GM20431 (cell line): ENCODE data around the gene PTPRN2.
"Not testable (repeated sequence)": the region's sequence is repeated elsewhere in the genome, so short reads cannot be mapped to it uniquely, and the experiment has no call there.

Experiments
- in situ Hi-C: fragments of 300-500 bp; cut with MseI, MboI; formaldehyde crosslinking; loops from one replicate; pipeline ENCODE4 v1.15.0; 2020; ENCODE audit warnings: low sequenced_read_pairs; ENCODE audit not compliant: unreplicated experiment

The PTPRN2 gene

DNA sequence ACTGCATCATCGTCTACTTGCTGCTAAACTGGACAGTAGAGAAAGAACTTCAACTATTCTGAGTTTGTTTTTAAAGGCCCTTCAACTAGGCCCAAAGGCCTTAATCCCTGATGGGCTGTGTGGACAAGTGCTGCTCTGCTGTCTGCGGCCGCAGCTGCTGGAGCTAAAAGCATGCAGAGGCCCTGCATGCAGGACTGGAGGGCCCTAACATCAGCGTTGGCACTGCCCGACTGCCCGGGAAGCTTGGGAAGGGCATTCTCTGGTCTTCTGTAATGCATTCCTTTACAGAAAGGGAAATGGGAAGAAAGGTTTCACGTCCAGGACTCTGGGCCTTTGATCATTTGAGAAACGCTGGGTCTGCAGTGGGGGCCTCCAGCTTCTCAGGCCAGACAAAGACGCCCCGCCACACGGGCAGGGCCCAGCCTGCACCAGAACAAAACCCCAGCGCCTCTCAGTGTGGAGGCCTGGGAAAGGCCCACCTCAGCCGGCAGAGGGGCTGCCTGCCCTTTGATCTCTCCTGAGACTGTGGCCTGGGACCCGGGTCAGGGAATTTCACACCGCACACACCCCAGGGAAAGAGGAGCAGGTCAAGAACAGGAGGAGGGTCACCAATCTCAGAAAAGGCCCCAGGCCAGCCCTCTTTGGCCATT is 1021.5 kb downstream of the PTPRN2 start:
- in situ Hi-C loops, result no loop called here

DNA sequence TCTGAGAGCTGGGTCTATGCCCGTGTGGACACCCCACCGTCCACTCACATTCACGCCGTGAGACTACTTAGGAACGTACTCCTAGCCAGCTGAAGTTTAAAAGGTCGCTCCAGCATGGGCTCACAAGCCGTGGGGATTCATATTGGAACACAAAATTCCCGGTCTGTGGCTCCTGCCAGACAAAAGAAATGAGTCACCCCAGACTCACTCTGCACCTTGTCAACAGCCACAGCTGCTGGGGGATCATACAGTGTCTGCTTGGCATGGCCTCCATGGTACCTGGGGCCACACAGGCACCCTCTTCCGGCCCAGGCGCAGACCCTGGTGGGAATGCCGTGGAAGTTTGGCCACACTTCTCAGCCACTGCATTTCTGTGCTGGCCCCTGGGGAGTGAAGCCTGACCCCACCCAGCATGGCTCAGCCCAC is 1022.4 kb downstream of the PTPRN2 start:
- in situ Hi-C loops, result no loop called here

DNA sequence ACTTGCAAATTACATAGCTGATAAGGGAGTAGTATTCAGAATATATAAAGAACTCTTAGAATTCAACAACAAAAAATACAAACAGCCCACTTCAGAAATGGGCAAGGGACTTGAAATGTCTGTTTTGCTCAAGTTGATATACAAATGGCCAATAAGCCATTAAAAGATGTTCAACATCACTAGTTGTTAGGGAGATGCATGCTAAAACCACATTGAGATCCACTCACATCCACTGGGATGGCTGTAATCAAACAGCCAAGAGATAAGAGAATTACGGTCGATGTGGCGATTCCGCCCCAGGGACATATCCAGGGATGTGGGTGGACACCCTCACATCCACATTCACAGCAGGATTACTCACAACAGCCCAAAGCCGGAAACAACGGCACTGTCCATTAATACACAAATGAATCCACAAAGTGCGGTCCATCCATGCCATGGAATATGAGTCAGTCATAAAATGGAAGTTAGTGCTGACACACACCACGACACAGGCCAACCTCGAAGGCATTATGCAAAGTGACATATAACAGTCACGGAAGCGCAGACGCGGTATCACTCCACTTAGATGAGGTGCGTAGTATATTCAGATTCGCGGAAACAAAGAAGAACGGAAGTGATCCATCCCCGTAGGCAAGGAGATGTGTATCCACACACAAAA is 1023.0 kb downstream of the PTPRN2 start:
- in situ Hi-C loops, result no loop called here

DNA sequence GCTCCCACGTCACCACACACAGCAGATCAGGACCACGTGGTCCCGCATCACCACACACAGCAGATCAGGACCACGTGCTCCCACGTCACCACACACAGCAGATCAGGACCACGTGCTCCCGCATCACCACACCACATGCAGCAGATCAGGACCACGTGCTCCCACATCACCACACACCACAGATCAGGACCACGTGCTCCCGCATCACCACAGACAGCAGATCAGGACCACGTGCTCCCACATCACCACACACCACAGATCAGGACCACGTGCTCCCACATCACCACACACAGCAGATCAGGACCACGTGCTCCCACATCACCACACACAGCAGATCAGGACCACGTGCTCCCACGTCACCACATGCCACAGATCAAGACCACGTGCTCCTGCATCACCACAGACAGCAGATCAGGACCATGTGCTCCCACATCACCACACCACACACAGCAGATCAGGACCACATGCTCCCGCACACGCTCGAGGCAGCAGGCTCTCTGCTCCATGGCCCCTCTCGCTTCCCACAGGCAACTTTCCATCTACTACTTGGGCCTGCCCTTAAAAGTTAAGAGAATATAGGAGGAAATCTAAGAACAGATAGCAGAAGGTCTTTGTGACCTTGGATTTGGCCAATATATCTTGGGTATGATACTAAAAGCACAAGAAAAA is 1024.0 kb downstream of the PTPRN2 start:
- in situ Hi-C loops, result not testable (repeated sequence)

DNA sequence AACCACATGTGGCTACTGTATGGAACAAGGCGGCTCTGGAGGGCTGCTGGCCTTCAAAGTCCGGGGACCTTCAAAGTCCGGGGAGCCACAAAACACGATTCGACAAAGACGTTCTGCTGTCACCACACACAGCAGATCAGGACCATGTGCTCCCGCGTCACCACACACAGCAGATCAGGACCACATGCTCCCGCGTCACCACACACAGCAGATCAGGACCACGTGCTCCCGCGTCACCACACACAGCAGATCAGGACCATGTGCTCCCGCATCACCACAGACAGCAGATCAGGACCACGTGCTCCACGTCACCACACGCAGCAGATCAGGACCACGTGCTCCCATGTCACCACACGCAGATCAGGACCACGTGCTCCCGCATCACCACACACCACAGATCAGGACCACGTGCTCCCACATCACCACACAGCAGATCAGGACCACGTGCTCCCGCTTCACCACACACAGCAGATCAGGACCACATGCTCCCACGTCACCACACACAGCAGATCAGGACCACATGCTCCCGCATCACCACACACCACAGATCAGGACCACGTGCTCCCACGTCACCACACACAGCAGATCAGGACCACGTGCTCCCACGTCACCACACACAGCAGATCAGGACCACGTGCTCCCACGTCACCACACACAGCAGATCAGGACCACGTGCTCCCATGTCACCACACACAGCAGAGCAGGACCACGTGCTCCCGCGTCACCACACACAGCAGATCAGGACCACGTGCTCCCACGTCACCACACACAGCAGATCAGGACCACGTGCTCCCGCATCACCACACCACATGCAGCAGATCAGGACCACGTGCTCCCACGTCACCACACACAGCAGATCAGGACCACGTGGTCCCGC is 1024.9 kb downstream of the PTPRN2 start:
- in situ Hi-C loops, result not testable (repeated sequence)

DNA sequence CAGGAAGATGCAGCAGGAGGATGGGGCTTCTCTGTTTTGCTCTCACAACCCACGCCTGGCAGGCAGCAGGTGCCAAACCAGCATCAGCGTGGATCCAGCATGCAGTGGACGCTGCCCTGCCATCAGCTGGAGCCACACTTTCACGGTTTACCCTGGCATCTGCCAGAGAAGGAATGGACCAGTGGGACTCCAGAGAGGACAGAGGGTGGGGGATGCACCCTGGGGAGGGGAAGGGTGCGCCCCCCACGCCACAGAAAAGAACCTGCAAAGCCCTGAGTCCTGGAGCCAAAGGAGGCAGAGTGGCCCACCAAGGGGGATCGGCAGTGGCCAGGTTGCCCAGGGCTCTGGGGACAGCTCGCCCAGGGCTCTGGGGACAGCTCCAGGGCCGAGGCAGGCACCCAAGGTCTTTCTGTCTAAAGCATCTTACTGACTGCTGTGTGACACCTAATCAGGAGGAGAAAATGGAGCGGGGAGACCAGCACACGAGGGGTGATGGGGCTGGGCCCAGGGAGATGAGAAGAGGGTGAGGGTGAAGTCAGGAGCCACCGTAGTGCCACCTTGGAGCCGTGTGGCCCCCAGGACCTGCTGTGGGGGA is 1025.7 kb downstream of the PTPRN2 start:
- in situ Hi-C loops, result no loop called here

DNA sequence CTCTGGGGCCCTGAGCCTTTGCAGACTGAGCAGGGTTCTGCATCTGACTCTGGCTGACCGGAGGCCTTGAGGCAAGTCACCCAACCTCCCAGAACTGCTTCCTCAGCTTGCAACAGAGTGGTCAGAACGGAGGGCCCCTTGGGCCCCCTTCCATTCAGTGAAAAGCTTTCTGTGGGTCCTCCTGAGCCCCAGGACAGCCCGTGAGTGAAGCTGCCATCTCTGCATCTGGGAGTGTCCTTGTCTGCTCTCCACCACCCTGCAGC is 1026.2 kb downstream of the PTPRN2 start:
- in situ Hi-C loops, result no loop called here

DNA sequence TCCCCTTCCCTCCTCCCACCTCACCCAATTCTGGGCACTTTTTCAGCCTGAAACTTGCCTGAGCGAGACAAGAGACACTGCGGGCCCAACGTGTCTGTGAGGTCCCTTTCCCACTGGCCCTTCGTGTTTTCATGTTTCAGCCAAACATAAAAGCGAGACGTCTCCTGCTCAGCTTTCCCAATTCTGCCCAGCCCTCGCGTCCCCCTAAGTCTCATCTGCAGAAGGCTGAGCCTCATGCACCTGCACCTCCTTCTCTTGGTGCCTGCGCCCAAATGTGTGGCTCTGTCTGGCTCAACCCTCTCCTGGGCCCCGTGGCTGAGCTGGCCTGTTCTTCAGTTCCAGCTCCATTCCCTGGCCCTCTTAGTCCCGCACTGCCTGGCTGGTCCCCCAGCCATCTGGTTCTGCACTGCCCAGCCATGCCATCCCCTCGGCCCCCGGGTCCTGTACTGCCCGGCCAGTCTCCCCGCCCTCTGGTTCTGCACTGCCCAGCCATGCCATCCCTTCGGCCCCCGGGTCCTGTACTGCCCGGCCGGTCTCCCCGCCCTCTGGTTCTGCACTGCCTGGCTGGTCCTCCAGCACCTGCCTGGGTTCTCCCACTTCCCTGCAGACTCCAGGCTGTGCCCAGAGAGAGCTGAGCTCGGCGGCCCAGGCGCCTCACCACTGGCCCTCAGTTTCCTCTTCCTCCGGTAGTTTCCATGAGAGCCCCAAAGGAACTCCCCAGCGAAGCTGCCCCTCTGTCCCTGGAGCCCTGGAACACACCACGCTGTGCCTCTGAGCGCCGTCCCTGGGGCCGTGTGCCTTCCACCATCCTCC is 1026.7 kb downstream of the PTPRN2 start:
- in situ Hi-C loops, result no loop called here

DNA sequence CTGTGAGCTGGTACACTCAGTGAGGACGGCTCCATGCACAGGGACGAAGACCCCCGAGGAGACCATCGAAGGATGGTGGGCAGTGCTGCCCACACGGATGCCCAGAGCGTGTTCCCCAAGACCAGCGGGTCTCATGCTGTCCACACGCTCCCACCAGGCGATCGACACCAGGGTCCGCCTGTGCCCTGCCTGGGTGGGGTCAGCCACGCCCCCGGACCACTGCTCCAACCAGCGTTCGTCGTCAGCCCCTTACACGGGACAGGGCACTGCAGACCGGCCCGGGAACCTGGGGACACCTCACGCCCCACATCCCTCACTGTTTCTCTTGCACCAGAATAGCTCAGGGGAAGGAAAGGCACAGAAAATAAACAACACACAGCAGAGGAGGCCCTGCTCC is 1027.4 kb downstream of the PTPRN2 start:
- in situ Hi-C loops, result no loop called here

DNA sequence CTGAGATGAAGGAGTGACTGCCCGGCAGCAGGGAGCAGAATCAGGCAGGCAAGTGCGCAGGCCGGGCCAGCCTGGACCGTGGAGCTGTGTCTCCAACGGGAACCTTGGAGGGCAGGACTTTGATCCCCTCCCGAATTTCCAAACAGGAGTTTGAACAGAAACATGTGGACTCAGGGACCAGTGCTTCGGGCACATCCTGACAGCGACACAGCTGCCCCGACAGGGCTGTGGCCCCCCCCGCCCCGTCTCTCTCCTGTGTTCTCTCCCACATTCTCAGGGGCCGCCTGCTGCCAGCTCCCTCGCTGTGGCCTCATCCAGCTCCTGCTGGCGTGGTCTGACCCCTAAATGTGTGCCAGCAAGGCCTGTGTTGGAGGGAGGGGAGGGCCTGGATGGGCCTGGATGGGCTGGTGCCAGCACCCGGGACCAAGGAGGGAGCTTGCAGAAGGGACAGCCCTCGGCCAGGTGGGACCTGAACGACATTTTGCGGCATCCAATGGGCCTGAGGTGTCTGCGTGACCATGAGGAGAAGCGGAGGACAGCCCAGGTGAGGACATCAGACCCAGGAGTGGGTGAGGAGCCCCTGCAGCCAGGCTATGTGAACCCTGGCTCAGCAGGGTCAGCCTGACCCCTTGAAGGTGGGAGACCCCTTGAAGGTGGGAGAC is 1027.9 kb downstream of the PTPRN2 start:
- in situ Hi-C loops, result no loop called here

DNA sequence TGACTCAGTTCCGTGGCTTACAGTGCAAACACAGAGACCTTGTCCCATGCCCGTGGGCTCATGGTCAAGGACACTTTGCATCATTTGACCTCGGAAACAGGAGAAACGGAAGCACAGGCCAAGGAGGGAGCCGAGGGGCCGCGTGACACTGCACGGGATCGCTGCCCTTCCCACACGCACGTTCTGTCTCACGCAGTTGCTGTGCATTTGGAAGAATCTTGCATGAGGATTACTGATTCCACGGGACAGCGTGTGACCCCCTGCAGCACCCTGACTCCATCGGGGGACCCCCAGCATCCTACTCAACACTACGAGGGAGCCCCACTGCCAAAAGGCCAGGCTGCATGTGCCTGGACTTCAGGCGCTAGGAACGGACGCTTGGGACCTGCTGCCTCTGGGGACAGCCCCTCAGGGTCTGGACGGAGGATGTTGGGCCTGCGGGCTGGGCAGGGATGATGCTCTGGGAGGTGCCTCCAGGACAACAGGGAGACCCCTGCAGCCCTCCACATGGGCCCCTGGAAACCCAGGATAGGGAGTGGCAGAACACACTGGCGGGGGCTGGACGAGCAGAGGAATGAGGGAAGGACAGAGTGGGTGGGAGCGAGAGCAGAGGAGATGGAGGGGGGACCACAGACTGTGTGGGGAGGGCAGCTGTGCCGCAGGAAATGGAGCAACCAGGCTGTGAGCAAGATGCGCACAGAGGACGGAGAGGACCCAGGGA is 1028.6 kb downstream of the PTPRN2 start:
- in situ Hi-C loops, result no loop called here

DNA sequence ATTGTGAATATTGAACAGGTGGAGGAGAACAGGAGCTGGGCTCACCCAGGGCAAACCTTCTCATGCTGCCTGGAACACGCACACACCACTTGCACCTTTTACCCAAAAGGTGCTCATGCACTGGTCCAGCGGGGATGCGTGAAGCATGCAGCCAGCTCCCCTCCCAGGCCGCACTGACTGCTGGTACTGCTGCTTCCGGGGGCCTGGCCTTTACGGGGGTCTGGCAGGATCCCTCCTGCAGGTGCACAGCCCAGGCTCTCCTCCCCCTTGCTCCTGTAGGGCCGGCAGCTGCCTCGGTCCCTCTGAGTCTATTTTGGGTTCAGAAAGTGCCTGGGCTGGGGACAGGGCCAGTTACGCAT is 1029.1 kb downstream of the PTPRN2 start:
- in situ Hi-C loops, result no loop called here

DNA sequence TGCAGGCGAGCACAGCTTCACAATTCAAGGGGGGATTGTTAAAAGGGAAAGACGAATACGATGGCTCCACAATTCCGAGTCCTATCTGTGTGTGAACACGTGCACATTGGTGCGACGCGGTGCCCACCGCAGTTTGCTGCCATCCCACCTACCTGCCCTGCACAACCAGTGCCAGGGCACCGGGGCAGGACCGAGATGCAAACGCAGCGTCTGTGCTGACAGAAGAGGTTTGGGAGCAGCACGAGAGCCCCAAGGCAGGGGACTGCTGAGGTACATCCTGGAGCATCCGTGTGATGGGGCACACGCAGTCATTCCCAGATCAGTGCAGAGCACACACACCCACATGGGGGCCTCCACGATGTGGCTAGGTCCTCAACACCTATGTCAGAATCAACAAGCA is 1029.6 kb downstream of the PTPRN2 start:
- in situ Hi-C loops, result no loop called here

DNA sequence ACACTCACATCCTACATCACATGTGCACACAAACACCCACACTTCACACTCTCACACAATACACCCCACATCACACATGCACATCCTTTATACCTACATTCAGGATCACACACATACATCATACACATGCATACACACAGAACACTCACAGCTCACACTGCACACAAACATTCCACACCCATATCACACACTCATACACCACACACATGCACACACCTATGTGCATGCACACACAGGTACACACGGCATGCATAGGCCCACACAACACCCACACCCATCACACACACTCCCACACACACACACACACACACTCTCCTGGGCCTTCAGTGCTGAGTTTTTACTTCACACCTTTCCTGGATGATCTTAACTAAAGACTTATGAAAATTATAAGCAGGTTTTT is 1030.4 kb downstream of the PTPRN2 start:
- in situ Hi-C loops, result no loop called here

DNA sequence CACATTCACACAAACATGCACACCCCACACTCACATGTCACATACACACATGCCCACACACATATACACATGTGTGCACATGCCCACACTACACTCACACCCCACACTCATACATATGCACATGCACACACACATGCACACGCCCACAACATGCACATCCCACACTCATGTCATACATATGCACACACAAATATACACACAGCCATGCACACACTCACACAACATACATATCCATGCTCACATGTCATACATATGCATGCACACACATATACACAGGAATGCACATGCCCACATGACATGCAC is 1031.0 kb downstream of the PTPRN2 start:
- in situ Hi-C loops, result no loop called here

DNA sequence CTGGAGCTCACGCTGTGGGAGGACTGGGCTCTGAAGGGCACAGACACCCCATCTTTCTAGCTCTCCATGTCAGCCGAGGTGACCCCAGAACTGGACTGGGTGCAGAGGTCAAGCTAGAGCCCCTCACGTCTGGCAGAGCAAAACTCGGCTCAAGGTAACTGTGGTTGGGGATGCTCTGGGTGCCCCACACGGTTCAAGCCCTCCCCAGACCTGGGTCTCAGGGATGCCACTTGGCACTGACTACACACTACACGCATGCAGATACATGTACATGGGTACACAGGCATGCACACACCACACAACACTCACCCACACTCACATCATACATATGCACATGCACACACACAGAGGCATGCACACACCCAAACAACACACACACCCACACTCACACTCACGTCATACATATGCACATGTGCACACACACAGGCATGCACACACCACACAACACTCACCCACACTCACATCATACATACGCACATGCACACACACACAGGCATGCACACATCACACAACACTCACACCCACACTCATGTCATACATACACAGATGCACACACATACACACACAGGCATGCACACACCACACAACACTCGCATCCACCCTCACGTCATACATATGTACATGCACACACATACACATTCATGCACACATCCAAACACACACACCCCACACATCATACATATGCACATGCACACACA is 1031.5 kb downstream of the PTPRN2 start:
- in situ Hi-C loops, result no loop called here

DNA sequence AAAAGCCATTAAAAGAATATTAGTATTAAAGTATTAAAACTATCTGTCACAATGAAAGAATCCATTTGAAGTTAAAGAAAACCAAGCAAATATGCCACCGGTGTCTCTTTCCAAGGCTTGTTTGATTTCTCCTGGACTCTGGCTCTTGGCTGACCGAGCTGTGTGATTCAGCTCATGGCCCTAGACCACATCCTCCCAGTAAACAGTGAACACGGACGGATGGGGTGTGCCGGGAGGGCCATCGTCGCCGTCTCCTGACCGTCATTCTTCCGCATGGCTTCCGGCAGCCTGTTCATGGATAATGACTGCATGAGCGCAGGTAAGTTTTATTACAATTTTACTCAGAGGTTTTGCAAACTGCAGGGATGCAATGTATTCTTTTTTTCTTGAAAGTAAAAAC is 1032.3 kb downstream of the PTPRN2 start:
- in situ Hi-C loops, result no loop called here
